ENCODE results near the gene TDRD6.
"Not testable (repeated sequence)": the region's sequence is repeated elsewhere in the genome, so short reads cannot be mapped to it uniquely, and the experiment has no call there.

Gene TDRD6

DNA sequence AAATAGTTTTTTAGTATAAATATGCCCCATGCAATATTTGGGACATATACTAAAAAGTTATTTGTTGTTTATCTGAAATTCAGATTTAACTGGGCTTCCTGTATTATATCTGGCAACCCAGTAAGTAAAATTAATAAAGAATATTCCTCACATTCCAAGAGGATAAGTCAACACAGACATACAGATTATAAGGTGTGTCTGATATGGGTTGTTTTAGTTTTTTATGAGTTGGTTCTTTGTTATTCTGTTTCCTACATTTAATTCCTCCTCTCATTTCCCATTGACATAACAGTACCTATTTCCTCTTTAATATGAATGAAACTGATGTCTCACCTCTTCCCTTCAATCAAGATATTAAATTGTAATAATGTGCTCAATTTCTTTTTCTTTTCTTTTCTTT is 49.2 kb downstream of the TDRD6 start:
- no peak overlapping the region for H3K4me3 ChIP-seq (ENCODE audit: low read depth, low read length)
- TF ChIP-seq, protein P1, sequence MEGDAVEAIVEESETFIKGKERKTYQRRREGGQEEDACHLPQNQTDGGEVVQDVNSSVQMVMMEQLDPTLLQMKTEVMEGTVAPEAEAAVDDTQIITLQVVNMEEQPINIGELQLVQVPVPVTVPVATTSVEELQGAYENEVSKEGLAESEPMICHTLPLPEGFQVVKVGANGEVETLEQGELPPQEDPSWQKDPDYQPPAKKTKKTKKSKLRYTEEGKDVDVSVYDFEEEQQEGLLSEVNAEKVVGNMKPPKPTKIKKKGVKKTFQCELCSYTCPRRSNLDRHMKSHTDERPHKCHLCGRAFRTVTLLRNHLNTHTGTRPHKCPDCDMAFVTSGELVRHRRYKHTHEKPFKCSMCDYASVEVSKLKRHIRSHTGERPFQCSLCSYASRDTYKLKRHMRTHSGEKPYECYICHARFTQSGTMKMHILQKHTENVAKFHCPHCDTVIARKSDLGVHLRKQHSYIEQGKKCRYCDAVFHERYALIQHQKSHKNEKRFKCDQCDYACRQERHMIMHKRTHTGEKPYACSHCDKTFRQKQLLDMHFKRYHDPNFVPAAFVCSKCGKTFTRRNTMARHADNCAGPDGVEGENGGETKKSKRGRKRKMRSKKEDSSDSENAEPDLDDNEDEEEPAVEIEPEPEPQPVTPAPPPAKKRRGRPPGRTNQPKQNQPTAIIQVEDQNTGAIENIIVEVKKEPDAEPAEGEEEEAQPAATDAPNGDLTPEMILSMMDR (IDR thresholded peaks at IDR 0.05; ENCODE audit: low read depth, low read length) = no peak
- in situ Hi-C loops (cut with HindIII; ENCODE audit: low sequenced_read_pairs) = no loop called here
- no peak for DNase-seq (ENCODE audit: low read depth, low spot score)

DNA sequence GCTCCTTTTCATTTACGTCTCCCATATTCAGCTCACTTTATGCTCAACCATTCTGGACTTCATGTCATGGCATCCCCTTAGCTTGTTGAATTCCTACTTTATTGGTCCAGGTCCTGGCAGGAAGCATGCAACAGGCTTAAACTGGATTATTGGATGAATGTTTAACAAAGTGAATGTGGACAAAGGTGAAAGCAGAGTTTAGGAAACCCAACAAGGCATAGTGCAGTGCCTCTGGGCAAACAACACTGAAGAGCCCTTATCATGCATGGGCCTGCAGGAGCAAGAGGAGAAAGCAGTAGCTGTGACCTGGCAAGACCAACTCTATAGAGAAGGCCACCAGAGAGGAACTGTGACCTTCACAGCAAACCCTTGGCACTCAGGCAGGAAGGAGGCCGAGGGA is 53.8 kb downstream of the TDRD6 start:
- no peak for DNase-seq (ENCODE audit: low read depth, low spot score)
- in situ Hi-C loops (cut with HindIII; ENCODE audit: low sequenced_read_pairs) = no loop called here
- no peak overlapping the region for H3K4me3 ChIP-seq (ENCODE audit: low read depth, low read length)
- TF ChIP-seq, protein P1 (IDR thresholded peaks at IDR 0.05; ENCODE audit: low read depth, low read length) = no peak

DNA sequence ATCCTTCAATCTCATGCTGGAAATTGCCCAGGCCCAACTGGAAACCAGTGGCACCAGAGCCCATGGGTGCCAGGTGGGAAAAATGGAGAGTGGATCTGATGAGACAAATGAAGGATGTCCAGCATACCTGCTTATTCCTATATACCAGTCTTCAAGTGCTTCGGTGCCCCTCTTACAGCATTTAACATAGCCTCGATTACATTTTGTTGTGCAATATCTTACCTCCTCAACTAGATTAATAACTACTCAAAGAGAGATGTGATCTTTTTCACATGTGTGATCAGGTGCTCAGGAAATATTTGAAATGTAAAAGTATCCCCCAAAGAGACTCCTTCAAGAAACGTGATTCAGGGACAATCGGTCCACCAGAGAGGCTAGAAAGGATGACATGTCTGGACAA is 54.2 kb downstream of the TDRD6 start:
- TF ChIP-seq, protein P1 (IDR thresholded peaks at IDR 0.05; ENCODE audit: low read depth, low read length) = no peak
- H3K4me3 ChIP-seq (ENCODE audit: low read depth, low read length) = no peak overlapping the region
- DNase-seq (ENCODE audit: low read depth, low spot score) = no peak
- in situ Hi-C loops (cut with HindIII; ENCODE audit: low sequenced_read_pairs) = no loop called here

DNA sequence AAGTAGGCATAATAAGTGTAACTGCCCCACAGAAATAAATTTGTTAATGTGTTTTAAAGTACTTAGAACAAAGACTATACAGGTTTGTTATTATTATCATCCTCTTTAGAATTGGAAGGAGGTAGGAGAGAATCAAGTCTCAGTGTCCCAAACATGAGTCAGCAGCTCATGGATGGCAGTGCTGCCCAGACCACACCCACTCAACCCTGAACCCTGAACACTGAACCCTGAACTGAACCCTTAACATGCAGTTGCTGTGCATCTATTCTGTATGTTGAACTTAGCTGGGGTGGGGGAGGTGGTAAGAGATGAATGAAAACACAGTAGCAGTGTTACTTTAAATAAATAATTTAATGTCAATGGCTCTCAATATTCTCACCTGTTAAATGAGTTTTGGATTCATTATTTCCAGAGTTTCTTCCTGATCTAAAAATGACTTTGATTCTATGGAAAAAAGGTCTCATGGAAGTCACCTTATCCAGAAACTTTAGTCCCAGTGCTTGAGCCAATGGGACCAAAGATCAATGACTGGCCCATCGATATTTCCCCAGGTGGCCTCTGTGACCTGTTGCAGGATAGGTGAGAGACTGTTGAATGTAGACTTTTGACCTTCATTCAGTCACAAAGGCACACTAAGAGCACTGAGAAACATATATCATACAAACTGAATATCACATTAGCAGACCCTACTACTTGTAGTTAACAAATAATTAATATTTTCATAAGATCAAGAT is 55.9 kb downstream of the TDRD6 start:
- TF ChIP-seq, protein P1 (IDR thresholded peaks at IDR 0.05; ENCODE audit: low read depth, low read length) = no peak
- in situ Hi-C loops (cut with HindIII; ENCODE audit: low sequenced_read_pairs) = no loop called here
- DNase-seq (ENCODE audit: low read depth, low spot score) = no peak
- H3K4me3 ChIP-seq (ENCODE audit: low read depth, low read length) = no peak overlapping the region

DNA sequence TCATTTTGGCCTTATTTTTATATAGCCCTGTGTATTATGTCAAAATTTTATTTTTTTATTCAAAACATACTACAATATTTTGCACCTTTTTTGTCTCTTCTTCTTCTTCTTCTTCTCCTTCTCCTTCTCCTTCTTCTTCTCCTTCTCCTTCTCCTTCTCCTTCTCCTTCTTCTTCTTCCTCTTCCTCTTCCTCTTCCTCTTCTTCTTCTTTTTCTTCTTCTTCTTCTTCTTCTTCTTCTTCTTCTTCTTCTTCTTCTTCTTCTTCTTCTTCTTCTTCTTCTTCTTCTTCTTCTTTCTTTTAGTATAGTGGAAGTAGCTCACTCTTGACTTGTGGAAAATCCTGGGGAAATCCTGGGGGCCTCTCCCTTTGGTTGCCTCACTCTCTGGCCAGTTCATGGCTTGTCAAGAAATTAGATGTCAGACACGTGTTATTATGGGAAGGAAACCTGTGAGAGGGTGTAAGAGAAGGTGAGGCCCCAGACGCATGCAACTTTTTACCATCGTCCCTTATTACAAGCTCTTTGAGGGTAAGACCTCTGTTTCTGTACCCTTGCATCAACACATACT is 56.6 kb downstream of the TDRD6 start:
- DNase-seq (ENCODE audit: low read depth, low spot score); in situ Hi-C loops (cut with HindIII; ENCODE audit: low sequenced_read_pairs); H3K4me3 ChIP-seq (ENCODE audit: low read depth, low read length): not testable (repeated sequence)

DNA sequence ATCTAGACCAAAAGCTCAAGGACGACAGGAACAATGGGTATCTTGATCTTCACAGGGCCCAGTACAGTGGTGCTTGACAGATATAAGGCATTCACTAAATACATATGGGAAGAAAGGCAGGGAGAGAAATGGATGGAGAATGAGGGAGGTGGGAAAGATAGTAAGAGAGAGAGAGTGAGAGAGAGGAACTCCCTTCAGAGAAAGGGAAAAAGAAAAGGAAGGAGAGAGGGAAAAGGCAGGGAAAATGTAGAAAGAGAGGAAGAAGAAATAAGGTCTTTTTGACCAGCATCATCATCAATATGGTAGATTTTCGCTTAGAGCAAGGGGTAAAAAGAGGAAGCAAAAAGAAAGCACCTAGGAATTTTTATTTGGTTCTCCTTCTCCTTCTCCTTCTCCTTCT is 58.3 kb downstream of the TDRD6 start:
- no peak overlapping the region for H3K4me3 ChIP-seq (ENCODE audit: low read depth, low read length)
- in situ Hi-C loops (cut with HindIII; ENCODE audit: low sequenced_read_pairs) = no loop called here
- TF ChIP-seq, protein P1 (IDR thresholded peaks at IDR 0.05; ENCODE audit: low read depth, low read length) = no peak
- no peak for DNase-seq (ENCODE audit: low read depth, low spot score)

DNA sequence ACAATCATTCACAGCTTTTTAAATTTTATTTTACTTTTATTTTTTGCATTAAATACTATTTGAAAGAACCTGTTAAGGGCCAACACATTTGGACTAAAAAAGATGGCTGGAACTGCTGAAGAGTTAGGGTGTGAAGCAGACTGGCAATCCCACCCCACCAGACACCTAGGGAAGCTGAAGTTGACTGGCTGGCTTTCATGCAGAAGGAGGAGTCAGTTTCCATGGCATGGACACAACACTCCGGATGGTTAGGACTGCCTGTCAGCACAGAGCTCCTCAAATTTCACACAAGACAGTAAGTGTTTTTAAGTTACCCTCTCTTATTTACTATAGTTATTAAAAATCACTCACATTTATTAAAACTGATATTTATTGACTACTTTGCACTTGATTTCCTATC is 59.0 kb downstream of the TDRD6 start, which contains the start of gene ANKRD66:
TSS of gene ANKRD66 (plus strand) at position 238 of the 400 bp plus-strand sequence. CDS start 5,016 bp downstream, outside the sequence.
- in situ Hi-C loops (cut with HindIII; ENCODE audit: low sequenced_read_pairs) = no loop called here
- TF ChIP-seq, protein P1 (IDR thresholded peaks at IDR 0.05; ENCODE audit: low read depth, low read length) = no peak
- H3K4me3 ChIP-seq (ENCODE audit: low read depth, low read length) = no peak within 1 kb of the TSS
- DNase-seq (ENCODE audit: low read depth, low spot score) = no peak

All from astrocyte of the spinal cord (primary cell).